HCT116 (cell line): ENCODE measurements around the gene S100PBP. TPM values are rescaled to one million over a fixed set of nuclear protein-coding genes. Genes with fewer than 3 reads are reported as not detected.

ENCODE experiments used
- ATAC-seq: fragments of 200-7000 bp; cut with Tn5 transposase; 2 replicates; pipeline ENCODE4 v1.9.1; 2020; ENCODE audit warnings: mild to moderate bottlenecking, moderate library complexity
- BruUV-seq: library from RNA; stranded (reverse); fragments of 400-500 nt; replicated peaks from 2 replicates; lab custom pipeline; 2021; lab: Mats Ljungman, UMichigan
- CTCF ChIA-PET: fragments of 300-600 bp; sonication (Branson Sonifier 250); formaldehyde crosslinking; loops from one replicate; lab custom pipeline; 2021; ENCODE audit warnings: antibody characterized with exemption; lab: Charles Lee
- POLR2A ChIA-PET: fragments of 300-600, 350-600 bp; sonication (Branson Sonifier 250); formaldehyde crosslinking; loops from one replicate; lab custom pipeline; 2021; ENCODE audit warnings: antibody characterized with exemption; lab: Charles Lee
- RAD21 ChIA-PET, 2 experiments: fragments of 300-600 bp; sonication (Branson Sonifier 250); formaldehyde crosslinking; loops; one replicate each; lab custom pipeline; 2023; ENCODE audit warnings: low total read pairs in 2 of 2; ENCODE audit not compliant: uncharacterized antibody in 2 of 2, unreplicated experiment in 2 of 2, low non-redundant PET in 1 of 2; lab: Charles Lee
- DNase-seq: peaks from one replicate; pipeline ENCODE4 v3.0.0-alpha.2; 2010; ENCODE audit warnings: low read depth, low spot score
- H2AFZ ChIP-seq: fragments of 200-600 bp; shearing (Covaris generic), sonication (generic); 2 replicates; pipeline ENCODE4 v1.6.1; 2017; ENCODE audit warnings: low read depth, mixed run types, mixed read lengths, antibody characterized with exemption, low read length; ENCODE audit not compliant: poor library complexity, severe bottlenecking
- H3K27ac ChIP-seq: 2 replicates; pipeline ENCODE4 v1.5.1; 2012; ENCODE audit warnings: low read depth, low read length
- H3K27me3 ChIP-seq: fragments of 200-600 bp; sonication (generic); 2 replicates; pipeline ENCODE4 v1.6.1; 2016; ENCODE audit warnings: mixed run types, low read length, mixed read lengths; ENCODE audit not compliant: insufficient read depth
- H3K36me3 ChIP-seq, 2 experiments: fragments of 200-500 bp in 1 of 2; fragments of 200-600 bp in 1 of 2; sonication (Bioruptor generic) in 1 of 2; sonication (generic) in 1 of 2; 2 replicates each; pipeline versions ENCODE4 v1.5.1 to v1.6.1; 2014 to 2016; ENCODE audit warnings: low read length in 2 of 2, inconsistent platforms in 1 of 2, mixed read lengths in 1 of 2, mixed run types in 1 of 2; ENCODE audit not compliant: insufficient read depth in 2 of 2, control insufficient read depth in 1 of 2
- H3K4me1 ChIP-seq, 2 experiments: fragments of 200-600 bp in 1 of 2; sonication (generic) in 1 of 2; 2 replicates each; pipeline versions ENCODE4 v1.5.1 to v1.6.1; 2012 to 2017; ENCODE audit warnings: low read length in 2 of 2, inconsistent platforms in 1 of 2, mild to moderate bottlenecking in 1 of 2, mixed read lengths in 1 of 2, mixed run types in 1 of 2, moderate library complexity in 1 of 2; ENCODE audit not compliant: insufficient read depth in 2 of 2, control insufficient read depth in 1 of 2
- H3K4me2 ChIP-seq: fragments of 200-600 bp; sonication (generic); 2 replicates; pipeline ENCODE4 v1.6.1; 2017; ENCODE audit warnings: mixed run types, low read length, mixed read lengths
- H3K4me3 ChIP-seq, 2 experiments: fragments of 200-600 bp in 1 of 2; sonication (generic) in 1 of 2; replicated peaks in 1 of 2; 2 replicates each; pipeline ENCODE4 v1.5.1; 2011 to 2016; ENCODE audit warnings: low read length in 2 of 2, control low read depth in 1 of 2, low read depth in 1 of 2, mild to moderate bottlenecking in 1 of 2, mixed read lengths in 1 of 2, mixed run types in 1 of 2
- H3K79me2 ChIP-seq: fragments of 200-600 bp; sonication (generic); 2 replicates; pipeline ENCODE4 v1.6.1; 2017; ENCODE audit warnings: mild to moderate bottlenecking, mixed run types, low read length, moderate library complexity, mixed read lengths; ENCODE audit not compliant: insufficient read depth
- H3K9ac ChIP-seq: fragments of 200-600 bp; sonication (generic); 2 replicates; pipeline ENCODE4 v1.6.1; 2016; ENCODE audit warnings: low read length, mixed read lengths
- H3K9me2 ChIP-seq: fragments of 200-600 bp; sonication (generic), shearing (Covaris generic); 2 replicates; pipeline ENCODE4 v1.6.1; 2017; ENCODE audit warnings: mixed run types, mild to moderate bottlenecking, moderate library complexity; ENCODE audit not compliant: insufficient read depth
- H3K9me3 ChIP-seq, 2 experiments: fragments of 200-500 bp in 1 of 2; fragments of 200-600 bp in 1 of 2; sonication (Bioruptor generic) in 1 of 2; sonication (generic) in 1 of 2; 2 replicates each; pipeline ENCODE4 v1.6.1; 2014 to 2017; ENCODE audit warnings: low read length in 2 of 2, mixed read lengths in 2 of 2, inconsistent platforms in 1 of 2, low read depth in 1 of 2, mild to moderate bottlenecking in 1 of 2, mixed run types in 1 of 2, moderate library complexity in 1 of 2; ENCODE audit not compliant: control insufficient read depth in 1 of 2, insufficient read depth in 1 of 2
- H4K20me1 ChIP-seq: fragments of 200-600 bp; sonication (generic), shearing (Covaris generic); 2 replicates; pipeline ENCODE4 v1.6.1; 2017; ENCODE audit warnings: mixed run types, mild to moderate bottlenecking, moderate library complexity; ENCODE audit not compliant: insufficient read depth
- EGR1 ChIP-seq: IDR thresholded peaks from 2 replicates; pipeline ENCODE4 v1.6.1; 2012; ENCODE audit warnings: low read depth
- ELF1 ChIP-seq: IDR thresholded peaks from 2 replicates; pipeline ENCODE4 v1.6.1; 2012; ENCODE audit warnings: low read depth, borderline replicate concordance
- EZH2 ChIP-seq: fragments of 200-600 bp; sonication (generic); IDR thresholded peaks from 2 replicates; pipeline ENCODE4 v1.6.1; 2017; ENCODE audit warnings: antibody characterized with exemption, mixed run types
- FOSL1 ChIP-seq: IDR thresholded peaks from 2 replicates; pipeline ENCODE4 v1.6.1; 2012; ENCODE audit warnings: low read depth
- JUND ChIP-seq: IDR thresholded peaks from 2 replicates; pipeline ENCODE4 v1.6.1; 2012
- POLR2A ChIP-seq: IDR thresholded peaks from 2 replicates; pipeline ENCODE4 v1.7.0; 2011; ENCODE audit warnings: borderline replicate concordance; ENCODE audit not compliant: insufficient read depth, insufficient read length; ENCODE audit errors: extremely low read depth
- POLR2AphosphoS5 ChIP-seq: IDR thresholded peaks from 2 replicates; pipeline ENCODE4 v1.6.1; 2011; ENCODE audit warnings: mild to moderate bottlenecking, low read depth, low read length, moderate library complexity
- RAD21 ChIP-seq: IDR thresholded peaks from 2 replicates; pipeline ENCODE4 v1.6.1; 2012; ENCODE audit warnings: low read depth, mild to moderate bottlenecking
- SRF ChIP-seq: IDR thresholded peaks from 2 replicates; pipeline ENCODE4 v1.6.1; 2012; ENCODE audit warnings: low read depth
- TCF7L2 ChIP-seq: IDR thresholded peaks from 2 replicates; pipeline ENCODE4 v1.7.0; 2011; ENCODE audit warnings: borderline replicate concordance, inconsistent platforms; ENCODE audit not compliant: insufficient read depth, insufficient read length; ENCODE audit errors: extremely low read depth
- YY1 ChIP-seq: IDR thresholded peaks from 2 replicates; pipeline ENCODE4 v1.6.1; 2011; ENCODE audit warnings: low read length, low read depth, moderate library complexity, mild to moderate bottlenecking; ENCODE audit not compliant: insufficient replicate concordance; ENCODE audit errors: extremely low read depth
- ZFX ChIP-seq: fragments of 450-650 bp; IDR thresholded peaks from 2 replicates; pipeline ENCODE4 v1.6.1; 2017
- ZNF274 ChIP-seq: fragments of 200-500 bp; sonication (Bioruptor generic); IDR thresholded peaks from 2 replicates; pipeline ENCODE4 v1.6.1; 2014; ENCODE audit warnings: mild to moderate bottlenecking, low read depth, low read length, inconsistent platforms
- intact Hi-C: fragments of 100-400 bp; cut with micrococcal nuclease; formaldehyde crosslinking; loops from 2 replicates; pipeline ENCODE4 v1.10.0; 2022
- total RNA-seq: library from RNA; stranded (reverse); gene quantifications from one replicate; pipeline ENCODE4 v1.2.1, GENCODE V29; 2021; ENCODE audit not compliant: unreplicated experiment
- TF ChIP-seq, protein P1 (sequence below): IDR thresholded peaks from 2 replicates; pipeline ENCODE4 v1.6.1; 2012
- TF ChIP-seq, protein P2 (sequence below): IDR thresholded peaks from 2 replicates; pipeline ENCODE4 v1.6.1; 2012; ENCODE audit warnings: low read depth

The S100PBP gene
- total RNA-seq, 1 experiment from 2014 or later = 38.2 TPM

DNA sequence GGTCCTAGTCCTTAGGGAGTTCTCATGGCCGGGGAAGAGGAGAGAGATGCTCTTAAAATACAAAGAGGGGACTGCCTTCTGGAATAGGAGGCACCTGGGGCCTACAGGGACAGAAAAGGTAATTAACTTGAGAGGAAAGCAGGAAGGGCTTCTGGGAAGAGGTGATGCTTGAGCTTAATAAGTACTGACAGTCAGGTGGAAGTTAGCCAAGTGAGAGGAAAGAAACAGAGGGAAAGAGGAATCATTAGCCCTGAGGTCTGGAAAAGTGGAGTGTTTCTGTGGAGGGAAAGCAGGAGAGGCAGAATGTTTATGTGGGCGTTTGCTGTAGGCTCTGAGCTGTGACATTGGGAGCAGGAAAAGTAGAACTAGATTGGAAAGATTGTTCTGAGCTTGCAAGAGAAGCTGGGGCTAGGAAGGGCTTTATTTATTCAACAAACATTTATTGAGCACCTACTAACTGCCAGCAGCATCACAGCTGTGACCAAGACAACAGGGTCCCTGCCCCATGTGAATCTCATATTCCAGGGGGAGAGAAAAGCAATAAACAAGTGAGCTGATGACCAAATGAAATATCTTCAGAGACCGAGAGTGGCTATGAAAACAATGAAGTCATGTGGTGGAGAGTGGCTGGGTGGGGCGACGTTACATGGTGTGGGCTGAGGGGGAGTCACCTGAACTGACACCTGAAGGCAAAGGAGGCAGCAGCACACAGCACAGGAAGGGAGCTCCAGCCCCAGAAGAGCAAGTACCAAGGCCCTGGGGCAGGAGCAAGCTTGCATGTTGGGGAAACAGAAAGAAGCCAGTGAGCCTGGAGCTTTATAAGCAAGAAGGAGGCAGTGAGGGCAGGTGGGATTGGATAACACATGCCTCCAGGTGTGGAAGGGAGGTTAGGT, 57.7 kb downstream of the S100PBP start:
- Histone ChIP-seq H3K36me3 (no peaks in the 10 kb centered on the region), H3K4me3 (no peak overlapping the region), H3K4me1 (peaks cover 2 to 11% of the 10 kb centered on the region in 2 experiments; a peak in 2 of 4 replicates), H4K20me1 (no peaks in the 10 kb centered on the region), H3K9me3 (no peaks in the 10 kb centered on the region), H3K4me2 (no peak overlapping the region), H3K9me2 (no peaks in the 10 kb centered on the region), H3K27ac (no peak overlapping the region), H3K9ac (no peak overlapping the region), H2AFZ (no peak overlapping the region), H3K27me3 (no peaks in the 10 kb centered on the region), H3K79me2 (no peaks in the 10 kb centered on the region)
- CTCF ChIA-PET = interaction anchor here (0.6 to 3.2 kb wide), 10 partner anchors 8 to 489 kb away, joined by 3 to 27 read pairs (median 4); partner anchors contain the start of gene HPCA
- TF ChIP-seq EZH2 = no peak
- no peak for TF ChIP-seq ELF1
- TF ChIP-seq, protein P1, sequence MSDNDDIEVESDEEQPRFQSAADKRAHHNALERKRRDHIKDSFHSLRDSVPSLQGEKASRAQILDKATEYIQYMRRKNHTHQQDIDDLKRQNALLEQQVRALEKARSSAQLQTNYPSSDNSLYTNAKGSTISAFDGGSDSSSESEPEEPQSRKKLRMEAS = no peak
- TF ChIP-seq RAD21 = no peak
- no peak for TF ChIP-seq ZFX
- no peak for TF ChIP-seq TCF7L2
- no peak for TF ChIP-seq JUND
- TF ChIP-seq ZNF274 = no peak
- no peak for TF ChIP-seq SRF
- TF ChIP-seq FOSL1 = no peak
- no peak for TF ChIP-seq YY1
- TF ChIP-seq, protein P2, sequence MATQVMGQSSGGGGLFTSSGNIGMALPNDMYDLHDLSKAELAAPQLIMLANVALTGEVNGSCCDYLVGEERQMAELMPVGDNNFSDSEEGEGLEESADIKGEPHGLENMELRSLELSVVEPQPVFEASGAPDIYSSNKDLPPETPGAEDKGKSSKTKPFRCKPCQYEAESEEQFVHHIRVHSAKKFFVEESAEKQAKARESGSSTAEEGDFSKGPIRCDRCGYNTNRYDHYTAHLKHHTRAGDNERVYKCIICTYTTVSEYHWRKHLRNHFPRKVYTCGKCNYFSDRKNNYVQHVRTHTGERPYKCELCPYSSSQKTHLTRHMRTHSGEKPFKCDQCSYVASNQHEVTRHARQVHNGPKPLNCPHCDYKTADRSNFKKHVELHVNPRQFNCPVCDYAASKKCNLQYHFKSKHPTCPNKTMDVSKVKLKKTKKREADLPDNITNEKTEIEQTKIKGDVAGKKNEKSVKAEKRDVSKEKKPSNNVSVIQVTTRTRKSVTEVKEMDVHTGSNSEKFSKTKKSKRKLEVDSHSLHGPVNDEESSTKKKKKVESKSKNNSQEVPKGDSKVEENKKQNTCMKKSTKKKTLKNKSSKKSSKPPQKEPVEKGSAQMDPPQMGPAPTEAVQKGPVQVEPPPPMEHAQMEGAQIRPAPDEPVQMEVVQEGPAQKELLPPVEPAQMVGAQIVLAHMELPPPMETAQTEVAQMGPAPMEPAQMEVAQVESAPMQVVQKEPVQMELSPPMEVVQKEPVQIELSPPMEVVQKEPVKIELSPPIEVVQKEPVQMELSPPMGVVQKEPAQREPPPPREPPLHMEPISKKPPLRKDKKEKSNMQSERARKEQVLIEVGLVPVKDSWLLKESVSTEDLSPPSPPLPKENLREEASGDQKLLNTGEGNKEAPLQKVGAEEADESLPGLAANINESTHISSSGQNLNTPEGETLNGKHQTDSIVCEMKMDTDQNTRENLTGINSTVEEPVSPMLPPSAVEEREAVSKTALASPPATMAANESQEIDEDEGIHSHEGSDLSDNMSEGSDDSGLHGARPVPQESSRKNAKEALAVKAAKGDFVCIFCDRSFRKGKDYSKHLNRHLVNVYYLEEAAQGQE = no peak
- no peak for TF ChIP-seq EGR1
- TF ChIP-seq POLR2A = no peak
- TF ChIP-seq POLR2AphosphoS5 = no peak
- ATAC-seq (no peak), DNase-seq (no peak)
- intact Hi-C loops = no loop called here
- RAD21 ChIA-PET = interaction anchor here in 1 of 2 experiments (1.1 kb wide), 1 partner anchor 211 kb away, joined by 4 read pairs; no protein-coding TSS in a partner anchor
- POLR2A ChIA-PET = interaction anchor here (1.3 kb wide), 1 partner anchor 206 kb away, joined by 3 read pairs; the partner anchor contains the start of gene AZIN2
- BruUV-seq = no TSS peak
